AG04449 (cell line): Measurements from ENCODE around the gene TMEM255B.
A peak's percentile ranks its signal among the peaks of the same experiment; 100 is the strongest.

Source experiments
- CTCF ChIA-PET: fragments of 350-600 bp; formaldehyde crosslinking; extraction: SDS; loops from one replicate; lab custom pipeline; 2021; ENCODE audit warnings: antibody characterized with exemption; lab: Yijun Ruan, JAX
- POLR2A ChIA-PET: fragments of 400-600, 350-600 bp; formaldehyde crosslinking; extraction: SDS; loops from one replicate; lab custom pipeline; 2020; ENCODE audit warnings: antibody characterized with exemption, inconsistent platforms; lab: Yijun Ruan, JAX
- DNase-seq: peaks from one replicate; pipeline ENCODE4 v3.0.0-alpha.2; 2010; ENCODE audit warnings: low read depth, low spot score
- H3K4me3 ChIP-seq: 2 replicates; pipeline ENCODE4 v1.5.1; 2011; ENCODE audit warnings: low read depth, mild to moderate bottlenecking, control low read depth, low read length
- CTCF ChIP-seq: IDR thresholded peaks from one replicate; pipeline ENCODE4 v1.5.1; 2011; ENCODE audit warnings: mild to moderate bottlenecking, moderate library complexity, low read length, control low read depth, inconsistent platforms; ENCODE audit not compliant: insufficient read depth; ENCODE audit errors: missing control alignments

The TMEM255B gene

GRCh38 chr13:113753171-113753570 lies 5.9 kb upstream of the TMEM255B start:
- POLR2A ChIA-PET = no interaction called here
- H3K4me3 ChIP-seq = no peak overlapping the region

GRCh38 chr13:113754242-113754641 lies 4.8 kb upstream of the TMEM255B start:
- CTCF ChIA-PET = no interaction called here
- no peak for TF ChIP-seq CTCF
- no peak overlapping the region for H3K4me3 ChIP-seq
- POLR2A ChIA-PET = no interaction called here
- no peak for DNase-seq

More at GRCh38 chr13:113753171-113753570, 5.9 kb upstream of the TMEM255B start:
- TF ChIP-seq CTCF = no peak
- DNase-seq = no peak
- CTCF ChIA-PET = no interaction called here

GRCh38 chr13:113754691-113755090 lies 4.3 kb upstream of the TMEM255B start:
- ChIA-PET CTCF (no interaction called here), POLR2A (no interaction called here)
- DNase-seq = no peak
- TF ChIP-seq CTCF = no peak
- no peak overlapping the region for H3K4me3 ChIP-seq

GRCh38 chr13:113756441-113757097 lies 2.5 kb upstream of the TMEM255B start:
- no peak for TF ChIP-seq CTCF
- POLR2A ChIA-PET = interaction anchor here (1.2 kb wide), 1 partner anchor 84 kb away, joined by 3 read pairs; no protein-coding TSS in a partner anchor
- DNase-seq = no peak
- H3K4me3 ChIP-seq = no peak overlapping the region
- CTCF ChIA-PET = no interaction called here

GRCh38 chr13:113759525-113760137 lies 605 bp downstream of the TMEM255B start:
- CTCF ChIA-PET = interaction anchor here (0.7 kb wide), 1 partner anchor 8 kb away, joined by 3 read pairs; no protein-coding TSS in a partner anchor

More at GRCh38 chr13:113759525-113760137, 605 bp downstream of the TMEM255B start:
- no peak for TF ChIP-seq CTCF
- peak overlapping the region; percentile 59 for H3K4me3 ChIP-seq
- POLR2A ChIA-PET = no interaction called here
- DNase-seq = no peak
